IMR-90 (cell line): Measurements from ENCODE around the gene ICAM5. TPM values are rescaled to one million over a fixed set of nuclear protein-coding genes. Genes with fewer than 3 reads are reported as not detected.

Source experiments
- ATAC-seq: fragments of 200-7000 bp; cut with Tn5 transposase; 2 replicates; pipeline ENCODE4 v1.9.1; 2020; ENCODE audit warnings: low read depth, mild to moderate bottlenecking, moderate library complexity
- BruUV-seq: library from RNA; stranded (reverse); fragments of 400-500 nt; replicated peaks from 2 replicates; lab custom pipeline; 2021; lab: Mats Ljungman, UMichigan
- CTCF ChIA-PET: fragments of 300-600 bp; formaldehyde crosslinking; extraction: SDS; loops from one replicate; lab custom pipeline; 2021; ENCODE audit warnings: antibody characterized with exemption; lab: Yijun Ruan, JAX
- POLR2A ChIA-PET: fragments of 300-600 bp; sonication (Branson Sonifier 250); formaldehyde crosslinking; loops from one replicate; lab custom pipeline; 2022; ENCODE audit warnings: antibody characterized with exemption; ENCODE audit not compliant: unreplicated experiment; lab: Charles Lee
- DNase-seq: peaks from one replicate; pipeline ENCODE4 v3.0.0; 2013
- H2AFZ ChIP-seq: replicated peaks from 2 replicates; pipeline ENCODE3; 2013; ENCODE audit warnings: low read length, mild to moderate bottlenecking; ENCODE audit not compliant: poor library complexity
- H2AK5ac ChIP-seq: 2 replicates; pipeline ENCODE4 v1.6.1; 2013; ENCODE audit warnings: low read depth, low read length, inconsistent platforms
- H2AK9ac ChIP-seq: replicated peaks from 2 replicates; pipeline ENCODE3; 2013; ENCODE audit warnings: mild to moderate bottlenecking, low read depth, low read length, moderate library complexity; ENCODE audit not compliant: poor library complexity
- H2BK120ac ChIP-seq: 2 replicates; pipeline ENCODE4 v1.6.1; 2013; ENCODE audit warnings: low read depth, low read length, inconsistent platforms
- H2BK15ac ChIP-seq: 3 replicates; pipeline ENCODE4 v1.6.1; 2013; ENCODE audit warnings: low read depth, low read length, inconsistent platforms
- H2BK20ac ChIP-seq: 2 replicates; pipeline ENCODE4 v1.6.1; 2013; ENCODE audit warnings: low read depth, mild to moderate bottlenecking, inconsistent platforms, low read length, moderate library complexity
- H2BK5ac ChIP-seq: 2 replicates; pipeline ENCODE4 v1.6.1; 2013; ENCODE audit warnings: mild to moderate bottlenecking, low read depth, low read length, inconsistent platforms; ENCODE audit not compliant: poor library complexity, severe bottlenecking
- H3K14ac ChIP-seq: replicated peaks from 2 replicates; pipeline ENCODE4 v1.6.1; 2013; ENCODE audit warnings: low read depth, low read length, inconsistent platforms
- H3K18ac ChIP-seq: 2 replicates; pipeline ENCODE4 v1.6.1; 2013; ENCODE audit warnings: low read depth, low read length, control low read depth
- H3K23ac ChIP-seq: 2 replicates; pipeline ENCODE4 v1.6.1; 2013; ENCODE audit warnings: low read depth, low read length, inconsistent platforms
- H3K27ac ChIP-seq: 2 replicates; pipeline ENCODE4 v1.5.1; 2013; ENCODE audit warnings: mild to moderate bottlenecking, control low read depth, low read length; ENCODE audit not compliant: insufficient read depth
- H3K27me3 ChIP-seq: 2 replicates; pipeline ENCODE4 v1.6.1; 2013; ENCODE audit warnings: low read length; ENCODE audit not compliant: control insufficient read depth, insufficient read depth
- H3K36me3 ChIP-seq: 2 replicates; pipeline ENCODE4 v1.6.1; 2013; ENCODE audit warnings: low read length, mixed read lengths; ENCODE audit not compliant: control insufficient read depth, insufficient read depth
- H3K4ac ChIP-seq: 2 replicates; pipeline ENCODE4 v1.6.1; 2013; ENCODE audit warnings: low read depth, low read length, inconsistent platforms
- H3K4me1 ChIP-seq: 2 replicates; pipeline ENCODE4 v1.6.1; 2013; ENCODE audit warnings: low read length, mixed read lengths; ENCODE audit not compliant: control insufficient read depth, insufficient read depth
- H3K4me2 ChIP-seq: 2 replicates; pipeline ENCODE4 v1.6.1; 2013; ENCODE audit warnings: low read depth, mild to moderate bottlenecking, control low read depth, low read length, moderate library complexity
- H3K4me3 ChIP-seq: 2 replicates; pipeline ENCODE4 v1.5.1; 2013; ENCODE audit warnings: low read depth, mild to moderate bottlenecking, control low read depth, low read length, moderate library complexity; ENCODE audit not compliant: insufficient read depth
- H3K56ac ChIP-seq: 2 replicates; pipeline ENCODE4 v1.6.1; 2013; ENCODE audit warnings: low read length, inconsistent platforms; ENCODE audit not compliant: insufficient read depth; ENCODE audit errors: extremely low read depth
- H3K79me1 ChIP-seq, 2 experiments: 2 replicates each; pipeline ENCODE4 v1.6.1; 2013; ENCODE audit warnings: low read length in 2 of 2, inconsistent platforms in 1 of 2, low read depth in 1 of 2
- H3K9ac ChIP-seq: 2 replicates; pipeline ENCODE4 v1.6.1; 2013; ENCODE audit warnings: low read depth, low read length, control low read depth
- H3K9me1 ChIP-seq: 2 replicates; pipeline ENCODE4 v1.6.1; 2013; ENCODE audit warnings: low read length, inconsistent platforms; ENCODE audit not compliant: insufficient read depth
- H3K9me3 ChIP-seq: 2 replicates; pipeline ENCODE4 v1.6.1; 2013; ENCODE audit warnings: low read length; ENCODE audit not compliant: control insufficient read depth, insufficient read depth
- H4K20me1 ChIP-seq: 2 replicates; pipeline ENCODE4 v1.6.1; 2013; ENCODE audit warnings: low read length, inconsistent platforms; ENCODE audit not compliant: insufficient read depth
- H4K5ac ChIP-seq: 2 replicates; pipeline ENCODE4 v1.6.1; 2013; ENCODE audit warnings: mild to moderate bottlenecking, low read depth, low read length, control low read depth
- H4K8ac ChIP-seq, 2 experiments: 2 replicates each; pipeline ENCODE4 v1.6.1; 2013; ENCODE audit warnings: low read depth in 2 of 2, low read length in 2 of 2, control low read depth in 1 of 2, inconsistent platforms in 1 of 2
- H4K91ac ChIP-seq: 2 replicates; pipeline ENCODE4 v1.6.1; 2013; ENCODE audit warnings: low read depth, low read length, inconsistent platforms; ENCODE audit not compliant: insufficient read depth
- BHLHE40 ChIP-seq: fragments of 150-350 bp; IDR thresholded peaks from 2 replicates; pipeline ENCODE4 v1.6.1; 2016; ENCODE audit warnings: mild to moderate bottlenecking, low read depth, low read length
- CEBPB ChIP-seq: IDR thresholded peaks from 2 replicates; pipeline ENCODE4 v1.6.1; 2012; ENCODE audit warnings: low read depth, low read length, improper control_type of control experiment
- CHD1 ChIP-seq: IDR thresholded peaks from 2 replicates; pipeline ENCODE4 v1.6.1; 2012; ENCODE audit warnings: low read depth, low read length, improper control_type of control experiment
- ELK1 ChIP-seq: fragments of 150-350 bp; IDR thresholded peaks from 2 replicates; pipeline ENCODE4 v1.6.1; 2016; ENCODE audit warnings: low read depth, mild to moderate bottlenecking, low read length, moderate library complexity, borderline replicate concordance
- FOS ChIP-seq: fragments of 150-350 bp; IDR thresholded peaks from 2 replicates; pipeline ENCODE4 v1.6.1; 2016; ENCODE audit warnings: low read depth, low read length
- MAFK ChIP-seq: IDR thresholded peaks from 2 replicates; pipeline ENCODE4 v1.6.1; 2012; ENCODE audit warnings: low read depth, low read length, improper control_type of control experiment
- MAZ ChIP-seq: IDR thresholded peaks from 2 replicates; pipeline ENCODE4 v1.6.1; 2012; ENCODE audit warnings: low read depth, mild to moderate bottlenecking, low read length, improper control_type of control experiment, moderate library complexity, borderline replicate concordance
- MXI1 ChIP-seq: IDR thresholded peaks from 2 replicates; pipeline ENCODE4 v1.6.1; 2012; ENCODE audit warnings: low read depth, mild to moderate bottlenecking, low read length, moderate library complexity, borderline replicate concordance
- NFE2L2 ChIP-seq: fragments of 150-350 bp; IDR thresholded peaks from 2 replicates; pipeline ENCODE4 v1.6.1; 2016; ENCODE audit warnings: low read depth, mild to moderate bottlenecking, low read length
- POLR2A ChIP-seq: IDR thresholded peaks from 2 replicates; pipeline ENCODE4 v1.6.1; 2012; ENCODE audit warnings: mild to moderate bottlenecking, low read depth, low read length
- RAD21 ChIP-seq: IDR thresholded peaks from 2 replicates; pipeline ENCODE4 v1.6.1; 2012; ENCODE audit warnings: low read length, improper control_type of control experiment
- RCOR1 ChIP-seq: IDR thresholded peaks from 2 replicates; pipeline ENCODE4 v1.6.1; 2012; ENCODE audit warnings: mild to moderate bottlenecking, low read length, improper control_type of control experiment; ENCODE audit not compliant: insufficient replicate concordance
- RFX5 ChIP-seq: IDR thresholded peaks from 2 replicates; pipeline ENCODE4 v1.8.0; 2012; ENCODE audit warnings: low read depth, mild to moderate bottlenecking, low read length, moderate library complexity
- SMC3 ChIP-seq: fragments of 150-350 bp; IDR thresholded peaks from 2 replicates; pipeline ENCODE4 v1.6.1; 2016; ENCODE audit warnings: low read depth, mild to moderate bottlenecking, antibody characterized with exemption, low read length, moderate library complexity
- WGBS, 2 experiments: methylation state at CpG; one replicate each; pipeline versions ENCODE4 v1.1.5 to v1.1.7; 2013; ENCODE audit warnings: missing lambda C conversion rate in 2 of 2; ENCODE audit not compliant: insufficient read length in 1 of 2; ENCODE audit errors: extremely low coverage in 2 of 2; 5-methylcytosine and 5-hydroxymethylcytosine counted together
- dilution Hi-C: fragments of 300-500 bp; cut with HindIII; formaldehyde crosslinking; loops from one replicate; pipeline ENCODE4 v1.14.3; 2018; ENCODE audit warnings: low sequenced_read_pairs; ENCODE audit not compliant: unreplicated experiment
- in situ Hi-C: fragments of 300-500 bp; cut with MboI; formaldehyde crosslinking; loops from 3 replicates; pipeline ENCODE4 v1.14.3; 2019; ENCODE audit warnings: low sequenced_read_pairs, inconsistent platforms, mixed read lengths
- intact Hi-C: fragments of 100-400 bp; cut with micrococcal nuclease; formaldehyde crosslinking; loops from 2 replicates; pipeline ENCODE4 v1.10.0; 2022
- polyA plus RNA-seq, 3 experiments: library from polyadenylated mRNA; depleted of rRNA; stranded (reverse); fragments of >200 nt; gene quantifications; 2 replicates each; pipeline ENCODE4 v1.2.3, GENCODE V29; 2012; ENCODE audit warnings: low replicate concordance in 1 of 3
- total RNA-seq: library from RNA; depleted of rRNA; stranded (reverse); fragments of >200 nt; gene quantifications from 2 replicates; pipeline ENCODE4 v1.2.3, GENCODE V29; 2012
- TF ChIP-seq, protein P1 (sequence below): fragments of 150-350 bp; IDR thresholded peaks from 2 replicates; pipeline ENCODE4 v1.6.1; 2017; ENCODE audit warnings: mild to moderate bottlenecking, antibody characterized with exemption, low read length, low read depth
- TF ChIP-seq, protein P2 (sequence below): conservative IDR thresholded peaks from 2 replicates; pipeline ENCODE4 v1.5.1; 2012; ENCODE audit warnings: mild to moderate bottlenecking, low read depth, low read length, improper control_type of control experiment

ICAM5 gene
- total and polyA plus RNA-seq, 2 of the 4 experiments (the other 2 are of a cell fraction) = 3.0 to 23.9 TPM

- no TSS peak for BruUV-seq
- POLR2A ChIA-PET = no interaction called here
- intact Hi-C loops = loop anchor here (5.0 to 10.0 kb wide), 3 partner anchors 82 to 229 kb away; partner anchors contain the start of gene PPAN
These were observed 35.5 kb upstream of the ICAM5 start for GRCh38 chr19:10254244-10254643.

More at GRCh38 chr19:10254244-10254643, 35.5 kb upstream of the ICAM5 start:
- Histone ChIP-seq H3K27ac (no peak overlapping the region), H2BK5ac (no peak overlapping the region), H3K9me1 (no peaks in the 10 kb centered on the region), H2BK20ac (no peak overlapping the region), H3K18ac (no peak overlapping the region), H2AK9ac (no peak overlapping the region), H3K4me1 (0 out of 2 replicates have a peak, but pooled peaks cover 2% of the 10 kb centered on the region), H2BK15ac (no peak overlapping the region), H3K36me3 (peaks cover 32% of the 10 kb centered on the region), H4K20me1 (no peaks in the 10 kb centered on the region), H2AK5ac (no peak overlapping the region), H3K9ac (no peak overlapping the region), H3K9me3 (no peaks in the 10 kb centered on the region), H4K91ac (no peak overlapping the region), H3K4ac (no peak overlapping the region), H3K4me2 (no peak overlapping the region), H3K14ac (no peak overlapping the region), H3K4me3 (no peak overlapping the region), H4K5ac (no peak overlapping the region), H3K23ac (no peak overlapping the region), H3K27me3 (no peaks in the 10 kb centered on the region), H3K79me1 (peaks cover 10 to 32% of the 10 kb centered on the region in 2 experiments), H4K8ac (no peak overlapping the region), H3K56ac (no peak overlapping the region), H2AFZ (no peak overlapping the region), H2BK120ac (no peak overlapping the region)
- ATAC-seq (no peak), DNase-seq (no peak)
- CTCF ChIA-PET = no interaction called here
- TF ChIP-seq BHLHE40 = no peak
- TF ChIP-seq NFE2L2 = no peak
- no peak for TF ChIP-seq RCOR1
- TF ChIP-seq, protein P1, sequence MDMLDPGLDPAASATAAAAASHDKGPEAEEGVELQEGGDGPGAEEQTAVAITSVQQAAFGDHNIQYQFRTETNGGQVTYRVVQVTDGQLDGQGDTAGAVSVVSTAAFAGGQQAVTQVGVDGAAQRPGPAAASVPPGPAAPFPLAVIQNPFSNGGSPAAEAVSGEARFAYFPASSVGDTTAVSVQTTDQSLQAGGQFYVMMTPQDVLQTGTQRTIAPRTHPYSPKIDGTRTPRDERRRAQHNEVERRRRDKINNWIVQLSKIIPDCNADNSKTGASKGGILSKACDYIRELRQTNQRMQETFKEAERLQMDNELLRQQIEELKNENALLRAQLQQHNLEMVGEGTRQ = no peak
- TF ChIP-seq SMC3 = no peak
- no peak for TF ChIP-seq RAD21
- TF ChIP-seq CEBPB = no peak
- TF ChIP-seq, protein P2, sequence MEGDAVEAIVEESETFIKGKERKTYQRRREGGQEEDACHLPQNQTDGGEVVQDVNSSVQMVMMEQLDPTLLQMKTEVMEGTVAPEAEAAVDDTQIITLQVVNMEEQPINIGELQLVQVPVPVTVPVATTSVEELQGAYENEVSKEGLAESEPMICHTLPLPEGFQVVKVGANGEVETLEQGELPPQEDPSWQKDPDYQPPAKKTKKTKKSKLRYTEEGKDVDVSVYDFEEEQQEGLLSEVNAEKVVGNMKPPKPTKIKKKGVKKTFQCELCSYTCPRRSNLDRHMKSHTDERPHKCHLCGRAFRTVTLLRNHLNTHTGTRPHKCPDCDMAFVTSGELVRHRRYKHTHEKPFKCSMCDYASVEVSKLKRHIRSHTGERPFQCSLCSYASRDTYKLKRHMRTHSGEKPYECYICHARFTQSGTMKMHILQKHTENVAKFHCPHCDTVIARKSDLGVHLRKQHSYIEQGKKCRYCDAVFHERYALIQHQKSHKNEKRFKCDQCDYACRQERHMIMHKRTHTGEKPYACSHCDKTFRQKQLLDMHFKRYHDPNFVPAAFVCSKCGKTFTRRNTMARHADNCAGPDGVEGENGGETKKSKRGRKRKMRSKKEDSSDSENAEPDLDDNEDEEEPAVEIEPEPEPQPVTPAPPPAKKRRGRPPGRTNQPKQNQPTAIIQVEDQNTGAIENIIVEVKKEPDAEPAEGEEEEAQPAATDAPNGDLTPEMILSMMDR = no peak
- TF ChIP-seq ELK1 = no peak
- TF ChIP-seq POLR2A = no peak
- no peak for TF ChIP-seq FOS
- TF ChIP-seq MAFK = no peak
- no peak for TF ChIP-seq CHD1
- no peak for TF ChIP-seq RFX5
- TF ChIP-seq MXI1 = no peak
- TF ChIP-seq MAZ = no peak
- in situ Hi-C loops = no loop called here
- WGBS, 2 experiments = 100% methylated on average over 1 of the region's 3 CpGs; no CpG with 5 or more reads in 1 of the 2 experiments
- dilution Hi-C loops = no loop called here
